DND-41 (cell line): Measurements from ENCODE around the gene CAP1.
A peak's percentile ranks its signal among the peaks of the same experiment; 100 is the strongest.

Experiments
- ATAC-seq: fragments of 200-7000 bp; cut with Tn5 transposase; 3 replicates; pipeline ENCODE4 v1.9.1; 2021; ENCODE audit warnings: low read depth; ENCODE audit not compliant: insufficient read depth
- DNase-seq: peaks from one replicate; pipeline ENCODE4 v3.0.0-alpha.2; 2020
- H2AFZ ChIP-seq: 2 replicates; pipeline ENCODE4 v1.6.0; 2012; ENCODE audit warnings: low read depth, low read length
- H3K27ac ChIP-seq: 2 replicates; pipeline ENCODE4 v1.5.1; 2012; ENCODE audit warnings: low read length, inconsistent platforms
- H3K27me3 ChIP-seq: fragments of 200-600 bp; sonication (generic); 2 replicates; pipeline ENCODE4 v1.6.0; 2012; ENCODE audit warnings: low read length, mild to moderate bottlenecking, inconsistent platforms; ENCODE audit not compliant: insufficient read depth, poor library complexity
- H3K36me3 ChIP-seq: 2 replicates; pipeline ENCODE4 v1.5.1; 2012; ENCODE audit warnings: low read length, inconsistent platforms; ENCODE audit not compliant: insufficient read depth
- H3K4me1 ChIP-seq: 2 replicates; pipeline ENCODE4 v1.5.1; 2012; ENCODE audit warnings: mild to moderate bottlenecking, low read length; ENCODE audit not compliant: insufficient read depth
- H3K4me2 ChIP-seq: 2 replicates; pipeline ENCODE4 v1.6.0; 2012; ENCODE audit warnings: mild to moderate bottlenecking, moderate library complexity, low read length, inconsistent platforms; ENCODE audit not compliant: insufficient read depth
- H3K4me3 ChIP-seq, 2 experiments: fragments of 200-600 bp in 1 of 2; shearing (Covaris generic) in 1 of 2; 2 replicates each; pipeline ENCODE4 v1.5.1; 2012 to 2016; ENCODE audit warnings: inconsistent platforms in 2 of 2, low read length in 2 of 2, mild to moderate bottlenecking in 2 of 2, low read depth in 1 of 2, moderate library complexity in 1 of 2
- H3K79me2 ChIP-seq: 2 replicates; pipeline ENCODE4 v1.6.0; 2012; ENCODE audit warnings: low read length, inconsistent platforms; ENCODE audit not compliant: insufficient read depth
- H3K9ac ChIP-seq: 2 replicates; pipeline ENCODE4 v1.6.0; 2012; ENCODE audit warnings: low read depth, mild to moderate bottlenecking, inconsistent platforms, low read length, moderate library complexity
- H3K9me3 ChIP-seq: 2 replicates; pipeline ENCODE4 v1.5.1; 2012; ENCODE audit warnings: low read length, moderate library complexity, mild to moderate bottlenecking, inconsistent platforms; ENCODE audit not compliant: insufficient read depth, severe bottlenecking
- H4K20me1 ChIP-seq: 2 replicates; pipeline ENCODE4 v1.6.0; 2012; ENCODE audit warnings: low read length; ENCODE audit not compliant: insufficient read depth
- CTCF ChIP-seq: IDR thresholded peaks from 2 replicates; pipeline ENCODE4 v1.5.1; 2012; ENCODE audit warnings: borderline replicate concordance, low read length, moderate library complexity, mild to moderate bottlenecking; ENCODE audit not compliant: poor library complexity, severe bottlenecking; ENCODE audit errors: extremely low read depth
- EZH2 ChIP-seq: IDR thresholded peaks from 3 replicates; pipeline ENCODE4 v1.6.1; 2012; ENCODE audit warnings: borderline replicate concordance, low read depth, mild to moderate bottlenecking, moderate library complexity, low read length, inconsistent platforms; ENCODE audit not compliant: severe bottlenecking

Gene CAP1

GRCh38 chr1:40029608-40030007, 10.9 kb upstream of the CAP1 start:
- no peaks in the 10 kb centered on the region for H3K9me3 ChIP-seq
- no peaks in the 10 kb centered on the region for H4K20me1 ChIP-seq
- no peak overlapping the region for H3K9ac ChIP-seq
- H3K27me3 ChIP-seq, result no peaks in the 10 kb centered on the region
- TF ChIP-seq CTCF (no peak), EZH2 (no peak)
- H3K36me3 ChIP-seq, result no peaks in the 10 kb centered on the region
- no peak overlapping the region for H3K27ac ChIP-seq
- no peak for DNase-seq
- H3K79me2 ChIP-seq, result no peaks in the 10 kb centered on the region
- ATAC-seq, result no peak
- no peak overlapping the region for H2AFZ ChIP-seq
- H3K4me2 ChIP-seq, result no peak overlapping the region
- peaks cover 7% of the 10 kb centered on the region for H3K4me1 ChIP-seq
- no peak overlapping the region for H3K4me3 ChIP-seq

GRCh38 chr1:40030528-40031135, 9.9 kb upstream of the CAP1 start:
- no peak for DNase-seq

GRCh38 chr1:40032240-40032891, 8.2 kb upstream of the CAP1 start:
- H3K9ac ChIP-seq, result no peak overlapping the region
- peak overlapping the region; percentile 51; the same call in 1 of the 2 replicates for H2AFZ ChIP-seq
- no peak overlapping the region for H3K4me3 ChIP-seq
- no peak overlapping the region for H3K27ac ChIP-seq
- TF ChIP-seq CTCF (peak; percentile 84), EZH2 (no peak)
- peaks cover 18% of the 10 kb centered on the region for H3K4me1 ChIP-seq
- H3K27me3 ChIP-seq, result no peaks in the 10 kb centered on the region
- H3K36me3 ChIP-seq, result no peaks in the 10 kb centered on the region
- no peaks in the 10 kb centered on the region for H3K9me3 ChIP-seq
- no peaks in the 10 kb centered on the region for H4K20me1 ChIP-seq
- ATAC-seq (peak; percentile 76), DNase-seq (peak; percentile 54)
- no peaks in the 10 kb centered on the region for H3K79me2 ChIP-seq
- no peak overlapping the region for H3K4me2 ChIP-seq

More at GRCh38 chr1:40030528-40031135, 9.9 kb upstream of the CAP1 start:
- no peak for TF ChIP-seq EZH2
- no peak for TF ChIP-seq CTCF
- Histone ChIP-seq H3K4me3 (no peak overlapping the region), H3K27ac (no peak overlapping the region), H3K4me2 (no peak overlapping the region), H3K27me3 (no peaks in the 10 kb centered on the region), H3K4me1 (peaks cover 18% of the 10 kb centered on the region), H3K9me3 (no peaks in the 10 kb centered on the region), H4K20me1 (no peaks in the 10 kb centered on the region), H3K79me2 (no peaks in the 10 kb centered on the region), H3K9ac (no peak overlapping the region), H2AFZ (no peak overlapping the region), H3K36me3 (no peaks in the 10 kb centered on the region)
- no peak for ATAC-seq
